K562 (cell line): ENCODE data around the gene LRRC25. TPM values are rescaled to one million over a fixed set of nuclear protein-coding genes. Genes with fewer than 3 reads are reported as not detected.

Experiments used
- CREB5 ChIP-seq: fragments of 250-450 bp; sonication (Bioruptor Pico); IDR thresholded peaks from 2 replicates; pipeline ENCODE4 v1.5.0; 2020; ENCODE audit warnings: mild to moderate bottlenecking
- ETV6 ChIP-seq, 3 experiments: fragments of 150-350 bp in 1 of 3; sonication (generic) in 1 of 3; formaldehyde crosslinking in 1 of 3; IDR thresholded peaks; 2 replicates each; pipeline versions ENCODE4 v1.6.1 to v1.8.0; 2014 to 2022; ENCODE audit warnings: borderline replicate concordance in 2 of 3, low read depth in 2 of 3, antibody characterized with exemption in 1 of 3, low read length in 1 of 3, mild to moderate bottlenecking in 1 of 3, missing genetic modification reagents in 1 of 3
- GATAD2A ChIP-seq: fragments of 450-650 bp; IDR thresholded peaks from 2 replicates; pipeline ENCODE4 v1.6.1; 2017
- HMGN3 ChIP-seq: IDR thresholded peaks from 2 replicates; pipeline ENCODE4 v1.6.1; 2011; ENCODE audit warnings: borderline replicate concordance, low read depth, mild to moderate bottlenecking, mixed read lengths, low read length; ENCODE audit not compliant: insufficient read length; ENCODE audit errors: extremely low read depth
- MYNN ChIP-seq, 2 experiments: sonication (generic); formaldehyde crosslinking in 1 of 2; IDR thresholded peaks; 2 replicates each; pipeline versions ENCODE4 v1.5.0 to v1.6.1; 2016 to 2020; ENCODE audit warnings: antibody characterized with exemption in 1 of 2, missing genetic modification reagents in 1 of 2
- NCOA1 ChIP-seq: fragments of 450-650 bp; IDR thresholded peaks from 2 replicates; pipeline ENCODE4 v1.6.1; 2016; ENCODE audit warnings: low read depth
- PBX2 ChIP-seq, 2 experiments: IDR thresholded peaks in 1 of 2; conservative IDR thresholded peaks in 1 of 2; 2 replicates each; pipeline ENCODE4 v1.6.1; 2016; ENCODE audit warnings: low read depth in 2 of 2, mild to moderate bottlenecking in 1 of 2, missing compliant biosample characterization in 1 of 2, missing genetic modification characterization in 1 of 2, moderate library complexity in 1 of 2
- PKNOX1 ChIP-seq: fragments of 450-650 bp; IDR thresholded peaks from 2 replicates; pipeline ENCODE4 v1.6.1; 2016
- SAFB ChIP-seq: fragments of 200-400 bp; formaldehyde crosslinking; IDR thresholded peaks from 2 replicates; pipeline ENCODE4 v1.6.1; 2017; ENCODE audit warnings: low read depth, low read length, borderline replicate concordance
- ZMIZ1 ChIP-seq, 2 experiments: fragments of 150-350 bp in 1 of 2; IDR thresholded peaks; 2 replicates each; pipeline ENCODE4 v1.6.1; 2012 to 2016; ENCODE audit warnings: low read depth in 2 of 2, low read length in 2 of 2, mild to moderate bottlenecking in 1 of 2, moderate library complexity in 1 of 2
- ZNF324 ChIP-seq: fragments of 250-450 bp; sonication (Bioruptor Pico); IDR thresholded peaks from 2 replicates; pipeline ENCODE4 v1.4.0; 2020; ENCODE audit warnings: mild to moderate bottlenecking
- ZNF589 ChIP-seq: fragments of 200-800 bp; sonication (Bioruptor generic); IDR thresholded peaks from 2 replicates; pipeline ENCODE4 v1.6.1; 2016; ENCODE audit warnings: low read depth, missing genetic modification characterization, missing compliant biosample characterization
- ZNF644 ChIP-seq: fragments of 200-800 bp; sonication (Bioruptor generic); IDR thresholded peaks from 2 replicates; pipeline ENCODE4 v1.6.1; 2016; ENCODE audit warnings: low read depth, missing genetic modification characterization, missing compliant biosample characterization
- polyA plus RNA-seq, 8 experiments: library from polyadenylated mRNA; depleted of rRNA in 4 of 8; stranded (reverse) in 5 of 8; unstranded in 3 of 8; fragments of >200 nt; fragmentation: Nextera tagmentation in 2 of 8; fragmentation: Illumina TruSeq in 1 of 8; extraction: Ambion mirVana in 2 of 8; extraction: Trizol in 1 of 8; gene quantifications; 2 replicates each; pipeline versions ENCODE4 v1.2.1 to v1.2.3, GENCODE V29; 2011 to 2014; ENCODE audit warnings: inconsistent platforms in 1 of 8, missing spikeins in 1 of 8
- total RNA-seq, 7 experiments: library from RNA; depleted of rRNA in 6 of 7; stranded (reverse); fragments of >200 nt in 6 of 7; fragmentation: Illumina TruSeq in 2 of 7; extraction: Trizol in 2 of 7; gene quantifications; 2 replicates each; pipeline versions ENCODE4 v1.2.1 to v1.2.3, GENCODE V29; 2011 to 2021; ENCODE audit warnings: low replicate concordance in 1 of 7

The LRRC25 gene
- total and polyA plus RNA-seq, 9 of the 15 experiments (the other 6 are each of a cell fraction or from before 2014, with no cell fraction given), result 0.07 to 0.36 (median 0.10) TPM; not detected in 3

GRCh38 chr19:18418029-18418482 lies 20.6 kb upstream of the LRRC25 start (continued):
- TF ChIP-seq PBX2 (CRISPR knock-in tag; IDR thresholded peaks at IDR 0.05; ENCODE audit: low read depth) (no peak), PBX2 (tag; conservative IDR thresholded peaks at IDR 0.05; ENCODE audit: low read depth) (peak; percentile 73), ZMIZ1 (IDR thresholded peaks at IDR 0.05; ENCODE audit: low read depth in 2 of 2, low read length in 2 of 2) (no peak), ZNF644 (no peak), HMGN3 (no peak), MYNN (IDR thresholded peaks at IDR 0.05) (peak; percentile 73; the same call in 1 of the 2 replicates), MYNN (CRISPR knock-in tag; IDR thresholded peaks at IDR 0.05) (no peak), CREB5 (CRISPR knock-in tag) (no peak), ETV6 (IDR thresholded peaks at IDR 0.05; ENCODE audit: borderline replicate concordance in 1 of 2, low read depth in 2 of 2, low read length in 1 of 2) (no peak), ETV6 (CRISPR knock-in tag; IDR thresholded peaks at IDR 0.05; ENCODE audit: borderline replicate concordance) (peak; percentile 73; the same call in 1 of the 2 replicates), ZNF589 (CRISPR knock-in tag) (0 out of 2 replicates have a peak, but pooled peaks have one; percentile 46), PKNOX1 (peak; percentile 83), GATAD2A (0 out of 2 replicates have a peak, but pooled peaks have one; percentile 67), SAFB (peak; percentile 94), NCOA1 (no peak), ZNF324 (CRISPR knock-in tag) (no peak)
